GM19324 (cell line): ENCODE measurements around the gene PLTP.
"Not testable (repeated sequence)": the region's sequence is repeated elsewhere in the genome, so short reads cannot be mapped to it uniquely, and the experiment has no call there.

ENCODE experiments used
- ATAC-seq: cut with Tn5 transposase; IDR thresholded peaks from one replicate; pipeline ENCODE4 v1.9.1; 2021; ENCODE audit warnings: mild to moderate bottlenecking, moderate library complexity; ENCODE audit not compliant: unreplicated experiment, low FRiP score

Gene PLTP

GRCh38 chr20:45901332-45901731 lies 10.6 kb downstream of the PLTP start:
- ATAC-seq, result not testable (repeated sequence)

GRCh38 chr20:45899046-45899835 lies 12.7 kb downstream of the PLTP start:
- ATAC-seq, result no peak

GRCh38 chr20:45898285-45898684 lies 13.7 kb downstream of the PLTP start:
- no peak for ATAC-seq

DNA sequence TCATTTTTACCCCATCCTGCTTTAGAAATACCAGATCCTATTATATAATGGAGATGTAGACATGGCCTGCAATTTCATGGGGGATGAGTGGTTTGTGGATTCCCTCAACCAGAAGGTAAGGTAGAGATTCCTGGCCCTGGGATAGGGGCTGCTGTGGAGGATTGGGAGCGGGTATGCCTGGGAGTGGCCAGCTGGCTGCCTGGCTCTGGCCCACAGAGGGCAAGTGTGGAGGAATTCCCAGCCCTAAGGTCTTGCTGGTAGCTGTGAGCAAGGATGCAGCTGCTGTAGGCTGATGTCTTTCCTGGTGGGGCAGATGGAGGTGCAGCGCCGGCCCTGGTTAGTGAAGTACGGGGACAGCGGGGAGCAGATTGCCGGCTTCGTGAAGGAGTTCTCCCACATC lies 14.3 kb downstream of the PLTP start:
- ATAC-seq, result no peak

- no peak for ATAC-seq
Observed at GRCh38 chr20:45897289-45897688, 14.7 kb downstream of the PLTP start.

- no peak for ATAC-seq
Observed at GRCh38 chr20:45896641-45897161, 15.3 kb downstream of the PLTP start.

DNA sequence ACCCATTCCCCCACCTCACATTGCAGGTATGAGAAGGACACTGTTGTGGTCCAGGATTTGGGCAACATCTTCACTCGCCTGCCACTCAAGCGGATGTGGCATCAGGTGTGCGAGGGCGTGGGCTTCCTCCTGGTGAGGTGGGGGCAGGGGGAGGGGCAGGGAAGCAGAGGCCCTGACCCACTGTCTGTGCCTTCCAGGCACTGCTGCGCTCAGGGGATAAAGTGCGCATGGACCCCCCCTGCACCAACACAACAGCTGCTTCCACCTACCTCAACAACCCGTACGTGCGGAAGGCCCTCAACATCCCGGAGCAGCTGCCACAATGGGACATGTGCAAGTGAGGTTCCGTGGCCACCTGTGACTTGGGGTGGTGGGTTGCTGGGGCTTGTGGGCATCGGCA lies 17.2 kb downstream of the PLTP start:
- no peak for ATAC-seq

- no peak for ATAC-seq
Observed at GRCh38 chr20:45893831-45894230, 18.1 kb downstream of the PLTP start.

DNA sequence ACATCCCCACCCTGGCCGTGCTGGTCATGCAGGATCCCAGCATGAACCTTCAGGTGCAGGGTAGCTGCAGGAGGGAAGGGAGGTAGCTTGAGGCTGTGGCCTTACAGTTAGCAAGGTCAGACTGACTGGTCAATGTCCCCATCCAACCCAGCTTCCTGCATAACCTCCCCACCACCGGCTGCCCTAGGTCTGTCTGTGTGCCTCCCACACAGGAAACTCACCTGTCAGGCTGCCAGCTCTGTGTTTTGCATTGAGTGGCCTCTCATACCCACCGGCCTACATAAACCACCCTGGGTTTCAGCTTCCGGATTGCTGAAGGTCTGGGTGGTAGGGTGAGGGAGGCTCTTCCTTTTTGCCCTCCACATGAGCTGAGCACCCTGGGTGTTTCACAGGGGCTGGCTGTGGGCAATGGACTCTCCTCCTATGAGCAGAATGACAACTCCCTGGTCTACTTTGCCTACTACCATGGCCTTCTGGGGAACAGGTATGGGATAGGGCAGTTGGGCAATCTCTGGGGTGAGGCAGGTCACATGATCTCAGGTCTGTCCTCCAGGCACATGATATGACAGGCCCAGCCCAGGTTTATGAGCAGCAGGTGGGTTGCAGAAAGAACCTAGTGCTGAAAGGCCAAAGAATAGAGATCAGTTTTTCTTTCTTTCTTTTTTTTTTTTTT lies 19.0 kb downstream of the PLTP start:
- ATAC-seq, result no peak

DNA sequence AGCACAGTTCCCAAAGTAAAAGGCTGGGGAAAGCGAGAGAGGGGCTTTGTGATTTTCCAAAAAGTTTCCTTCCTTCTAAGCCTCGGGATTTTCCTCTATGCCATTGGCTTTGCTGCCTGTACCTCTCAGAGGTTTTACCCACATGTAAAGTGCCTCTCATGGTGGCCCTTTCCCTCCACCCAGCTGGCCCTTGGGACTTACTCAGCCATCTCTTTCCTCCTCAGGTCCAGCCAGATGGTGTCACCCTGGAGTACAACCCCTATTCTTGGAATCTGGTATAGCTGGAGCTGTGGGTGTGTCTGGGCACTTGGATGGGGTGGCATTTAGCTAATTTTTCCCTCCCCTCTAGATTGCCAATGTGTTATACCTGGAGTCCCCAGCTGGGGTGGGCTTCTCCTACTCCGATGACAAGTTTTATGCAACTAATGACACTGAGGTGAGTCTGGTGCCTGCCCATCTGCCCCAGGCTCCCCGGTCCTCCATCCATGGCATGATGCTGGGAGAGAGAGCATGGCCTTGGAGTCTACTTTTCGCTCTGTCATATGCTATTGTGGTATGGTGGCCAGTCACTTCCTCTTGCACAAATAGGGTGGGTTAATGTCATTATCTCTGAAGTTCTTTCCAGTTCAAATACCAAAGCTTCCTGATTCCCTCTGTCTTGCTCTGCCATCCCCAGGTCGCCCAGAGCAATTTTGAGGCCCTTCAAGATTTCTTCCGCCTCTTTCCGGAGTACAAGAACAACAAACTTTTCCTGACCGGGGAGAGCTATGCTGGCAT lies 19.7 kb downstream of the PLTP start:
- ATAC-seq, result no peak

GRCh38 chr20:45890985-45891983 lies 20.7 kb downstream of the PLTP start, which contains the start of the genes CTSA and NEURL2:
TSS of gene CTSA (plus strand) at chr20:45891335. CDS start at chr20:45891569, 234 bp downstream.
TSS of gene NEURL2 (minus strand) at chr20:45891208. CDS start at chr20:45890991, 217 bp downstream.
- peak; percentile 84 for ATAC-seq

DNA sequence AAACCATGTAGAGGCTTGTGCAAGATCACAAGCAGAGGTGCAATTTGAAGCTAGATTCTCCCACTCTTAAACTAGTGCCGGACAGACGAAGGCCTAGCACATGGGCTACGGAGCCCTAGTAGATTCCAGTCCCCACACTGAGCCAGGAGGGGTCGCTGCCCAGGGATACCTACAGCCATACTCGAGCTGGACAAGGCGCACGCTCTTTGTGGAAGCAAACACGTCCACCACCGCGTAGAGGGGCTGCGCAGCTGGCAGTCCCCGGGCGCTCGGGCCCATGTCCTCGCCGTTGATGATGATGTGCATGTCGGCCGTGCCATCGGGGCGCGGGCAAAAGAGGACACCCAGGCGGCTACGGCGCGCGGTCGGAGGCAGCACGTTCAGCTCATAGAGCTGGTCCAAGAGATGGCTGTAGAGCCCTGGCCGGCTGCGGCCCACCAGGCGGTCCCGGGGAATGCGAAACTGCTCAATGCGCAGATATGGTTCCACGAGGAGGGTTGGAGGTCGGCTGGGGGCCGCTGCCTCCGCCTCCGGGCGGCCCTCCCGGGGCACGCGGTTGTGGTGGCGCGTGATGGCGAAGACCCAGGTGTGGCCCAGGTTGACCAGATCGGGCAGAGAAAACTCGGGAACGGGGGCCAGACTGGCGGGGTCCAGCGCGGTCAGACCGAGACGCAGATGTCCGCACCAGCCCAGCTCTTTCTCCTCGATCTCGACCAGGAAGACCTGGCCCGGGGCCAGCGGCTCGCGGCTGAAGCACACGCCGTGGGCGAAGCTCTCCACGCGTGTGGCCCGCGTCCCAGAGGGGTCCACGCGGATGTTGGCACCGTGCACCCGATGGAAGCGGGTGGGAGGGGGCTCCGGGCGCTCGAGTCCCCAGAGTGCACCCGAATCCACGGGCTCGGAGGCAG lies 21.6 kb downstream of the PLTP start:
- ATAC-seq, result no peak

DNA sequence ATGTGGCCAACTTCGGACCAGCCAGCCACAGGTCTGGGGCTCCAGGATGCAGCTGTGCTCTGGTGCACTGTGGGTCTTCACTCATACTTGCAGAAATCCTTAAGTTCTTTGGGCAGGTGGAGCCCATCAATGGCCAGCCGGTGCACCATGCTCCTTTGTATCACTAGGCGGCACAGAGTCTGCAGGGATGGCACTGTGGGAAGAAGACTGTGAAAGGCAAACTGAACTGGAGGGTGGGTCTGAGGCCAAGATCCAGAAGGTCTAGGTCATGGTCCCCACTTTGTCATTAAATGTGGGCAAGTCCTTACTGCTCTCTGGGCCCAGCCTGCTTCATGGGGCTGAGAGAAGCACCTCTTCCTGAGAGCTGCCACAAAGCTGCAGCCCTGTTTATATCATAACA lies 23.3 kb downstream of the PLTP start:
- no peak for ATAC-seq

- no peak for ATAC-seq
Observed at GRCh38 chr20:45887346-45887715, 24.6 kb downstream of the PLTP start, which contains the start of gene SPATA25. TSS of gene SPATA25 (minus strand) at chr20:45887622. CDS start at chr20:45887590, 32 bp downstream.

- no peak for ATAC-seq
Observed at GRCh38 chr20:45886590-45887345, 25.2 kb downstream of the PLTP start.

DNA sequence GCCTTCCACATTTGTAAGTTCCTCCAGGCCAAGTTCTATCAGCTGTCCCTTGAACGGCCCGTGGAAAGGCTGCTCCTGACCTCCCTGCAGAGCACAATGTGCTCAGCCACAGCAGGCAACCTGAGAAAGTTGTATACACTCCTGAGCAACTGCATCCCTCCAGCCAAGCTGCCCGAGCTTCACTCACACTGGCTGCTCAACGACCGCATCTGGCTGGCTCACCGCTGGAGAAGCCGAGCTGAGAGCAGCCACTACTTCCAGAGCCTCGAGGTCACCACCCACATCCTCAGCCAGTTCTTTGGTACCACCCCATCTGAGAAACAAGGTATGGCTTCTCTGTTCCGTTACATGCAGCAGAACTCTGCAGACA lies 28.9 kb downstream of the PLTP start:
- ATAC-seq, result no peak

- ATAC-seq, result no peak
Observed at GRCh38 chr20:45882469-45883099, 29.4 kb downstream of the PLTP start.
